HL-60 (cell line): ENCODE measurements around the gene KIF27.

ENCODE experiments used
- CTCF ChIP-seq: IDR thresholded peaks from one replicate; pipeline ENCODE4 v1.5.1; 2011; ENCODE audit warnings: low read length, control low read depth, inconsistent platforms; ENCODE audit not compliant: insufficient read depth
- GABPA ChIP-seq: IDR thresholded peaks from 2 replicates; pipeline ENCODE4 v1.6.1; 2012; ENCODE audit warnings: low read depth
- REST ChIP-seq: IDR thresholded peaks from 2 replicates; pipeline ENCODE4 v1.6.1; 2012; ENCODE audit warnings: low read depth; ENCODE audit not compliant: insufficient replicate concordance
- SPI1 ChIP-seq: IDR thresholded peaks from 2 replicates; pipeline ENCODE4 v1.6.1; 2012; ENCODE audit warnings: low read depth, mild to moderate bottlenecking, borderline replicate concordance

GRCh38 chr9:83919111-83919510 lies 2.1 kb downstream of the KIF27 start:
- no peak for TF ChIP-seq CTCF
- no peak for TF ChIP-seq REST
- TF ChIP-seq SPI1: no peak
- no peak for TF ChIP-seq GABPA
